GM12801 (cell line): ENCODE measurements around the gene PTPRB.

Experiments used
- TF ChIP-seq, protein P1 (sequence below): IDR thresholded peaks from one replicate; pipeline ENCODE4 v1.5.1; 2011; ENCODE audit warnings: control low read depth; ENCODE audit not compliant: insufficient read length; ENCODE audit errors: extremely low read depth

Gene PTPRB

DNA sequence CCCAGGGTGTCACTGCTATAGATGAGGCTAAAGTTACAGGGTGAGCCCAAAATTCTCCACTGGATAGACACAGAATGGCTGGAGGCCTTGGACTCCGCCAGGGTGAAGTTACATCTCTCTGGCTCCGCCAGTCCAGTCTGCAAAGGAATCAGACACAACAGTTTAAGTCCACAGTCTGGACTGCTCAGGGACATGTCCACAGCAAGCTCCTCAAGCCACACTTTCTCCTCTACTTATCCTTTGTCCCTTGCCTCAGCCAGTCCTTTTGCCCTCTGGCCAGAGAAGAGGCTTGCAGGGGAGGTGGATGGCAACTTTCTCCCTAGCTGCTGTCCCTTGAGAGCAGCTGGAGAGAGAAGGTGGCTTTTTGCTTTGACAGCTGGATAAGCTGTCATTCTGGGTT is 28.0 kb downstream of the PTPRB start:
- TF ChIP-seq, protein P1, sequence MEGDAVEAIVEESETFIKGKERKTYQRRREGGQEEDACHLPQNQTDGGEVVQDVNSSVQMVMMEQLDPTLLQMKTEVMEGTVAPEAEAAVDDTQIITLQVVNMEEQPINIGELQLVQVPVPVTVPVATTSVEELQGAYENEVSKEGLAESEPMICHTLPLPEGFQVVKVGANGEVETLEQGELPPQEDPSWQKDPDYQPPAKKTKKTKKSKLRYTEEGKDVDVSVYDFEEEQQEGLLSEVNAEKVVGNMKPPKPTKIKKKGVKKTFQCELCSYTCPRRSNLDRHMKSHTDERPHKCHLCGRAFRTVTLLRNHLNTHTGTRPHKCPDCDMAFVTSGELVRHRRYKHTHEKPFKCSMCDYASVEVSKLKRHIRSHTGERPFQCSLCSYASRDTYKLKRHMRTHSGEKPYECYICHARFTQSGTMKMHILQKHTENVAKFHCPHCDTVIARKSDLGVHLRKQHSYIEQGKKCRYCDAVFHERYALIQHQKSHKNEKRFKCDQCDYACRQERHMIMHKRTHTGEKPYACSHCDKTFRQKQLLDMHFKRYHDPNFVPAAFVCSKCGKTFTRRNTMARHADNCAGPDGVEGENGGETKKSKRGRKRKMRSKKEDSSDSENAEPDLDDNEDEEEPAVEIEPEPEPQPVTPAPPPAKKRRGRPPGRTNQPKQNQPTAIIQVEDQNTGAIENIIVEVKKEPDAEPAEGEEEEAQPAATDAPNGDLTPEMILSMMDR = no peak

GRCh38 chr12:70608184-70608583 is 29.0 kb downstream of the PTPRB start:
- TF ChIP-seq, protein P1 = no peak

GRCh38 chr12:70607107-70607506 is 30.1 kb downstream of the PTPRB start:
- TF ChIP-seq, protein P1 = no peak

GRCh38 chr12:70605976-70606375 is 31.3 kb downstream of the PTPRB start:
- TF ChIP-seq, protein P1 = no peak

DNA sequence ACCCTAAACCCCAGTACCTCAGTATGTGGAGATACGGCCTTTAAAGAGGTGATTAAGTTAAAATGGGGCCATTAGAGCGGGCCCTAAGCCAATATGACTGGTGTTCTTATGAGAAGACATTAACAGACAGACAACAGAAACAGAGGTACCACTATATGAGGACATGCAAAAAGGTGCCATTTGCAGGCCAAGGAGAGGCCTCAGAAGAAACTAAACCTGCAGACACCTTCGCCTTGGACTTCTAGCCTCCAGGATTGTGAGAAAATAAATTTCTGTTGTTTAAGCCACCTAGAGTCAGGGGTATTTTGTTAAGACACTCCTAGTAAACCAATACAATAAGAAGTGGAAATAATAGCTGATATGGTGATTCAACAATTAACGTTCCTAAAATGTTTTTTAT is 32.6 kb downstream of the PTPRB start:
- TF ChIP-seq, protein P1 = no peak

GRCh38 chr12:70603044-70603443 is 34.2 kb downstream of the PTPRB start:
- TF ChIP-seq, protein P1 = no peak

GRCh38 chr12:70598467-70599193 is 38.6 kb downstream of the PTPRB start:
- TF ChIP-seq, protein P1 = no peak
